Cardiac muscle cell (in vitro differentiated cells and primary cell): ENCODE measurements around the gene NOD1. TPM values are rescaled to one million over a fixed set of nuclear protein-coding genes. Genes with fewer than 3 reads are reported as not detected.

ENCODE experiments used
- DNase-seq, 2 donors: peaks; one replicate each; pipeline versions ENCODE4 v3.0.0 to v3.0.0-alpha.2; 2010 to 2017; ENCODE audit warnings: low read depth in 1 of 2, low spot score in 1 of 2
- H3K27ac ChIP-seq: fragments of 200-600 bp; sonication (generic); 2 replicates; pipeline ENCODE4 v1.5.1; 2016
- H3K27me3 ChIP-seq: fragments of 200-600 bp; sonication (generic); 2 replicates; pipeline ENCODE4 v1.6.0; 2016; ENCODE audit warnings: control low read depth
- H3K36me3 ChIP-seq: fragments of 200-600 bp; sonication (generic); 2 replicates; pipeline ENCODE4 v1.5.1; 2016; ENCODE audit warnings: control low read depth
- H3K4me1 ChIP-seq: fragments of 200-600 bp; sonication (generic); 2 replicates; pipeline ENCODE4 v1.8.1; 2017; ENCODE audit warnings: low read depth, mild to moderate bottlenecking, mixed run types
- H3K4me3 ChIP-seq: fragments of 200-600 bp; sonication (generic); 2 replicates; pipeline ENCODE4 v1.5.1; 2016; ENCODE audit warnings: mild to moderate bottlenecking
- H3K9me3 ChIP-seq: fragments of 200-600 bp; sonication (generic); 2 replicates; pipeline ENCODE4 v1.5.1; 2017; ENCODE audit warnings: low read depth, mild to moderate bottlenecking, control low read depth
- polyA plus RNA-seq: library from polyadenylated mRNA; unstranded; fragments of >200 nt; fragmentation: Nextera tagmentation; extraction: Ambion mirVana; gene quantifications from 2 replicates; pipeline ENCODE4 v1.2.1, GENCODE V29; 2016
- total RNA-seq: library from RNA; depleted of rRNA; stranded (reverse); fragments of >200 nt; gene quantifications from 2 replicates; pipeline ENCODE4 v1.2.3, GENCODE V29; 2016
- TF ChIP-seq, protein P1 (sequence below): IDR thresholded peaks from 2 replicates; pipeline ENCODE4 v1.5.1; 2012; ENCODE audit warnings: low read depth, mild to moderate bottlenecking, low read length

Gene NOD1
- total and polyA plus RNA-seq, 2 experiments from 2014 or later = 20.3 to 79.6 TPM

DNA sequence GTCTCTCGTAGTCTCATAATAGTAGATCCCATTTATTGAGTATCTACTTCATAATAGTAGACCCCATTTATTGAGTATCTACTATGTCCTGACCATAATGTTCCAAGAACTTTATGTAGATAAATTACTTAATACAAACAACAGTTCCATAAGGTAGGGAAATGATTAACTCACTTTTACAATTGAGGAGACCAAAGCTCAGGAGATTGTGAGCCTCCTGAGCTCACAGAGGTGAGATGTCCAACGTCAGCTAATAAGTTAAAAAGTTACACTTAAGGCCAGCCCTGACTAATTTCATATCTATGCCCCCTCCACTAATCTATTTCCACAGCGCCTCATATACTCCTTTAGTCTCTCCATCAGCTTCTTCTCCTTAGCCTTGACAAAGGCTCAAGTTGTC, 43.6 kb upstream of the NOD1 start:
- no peak overlapping the region for H3K4me3 ChIP-seq
- H3K27me3 ChIP-seq = no peaks in the 10 kb centered on the region

DNA sequence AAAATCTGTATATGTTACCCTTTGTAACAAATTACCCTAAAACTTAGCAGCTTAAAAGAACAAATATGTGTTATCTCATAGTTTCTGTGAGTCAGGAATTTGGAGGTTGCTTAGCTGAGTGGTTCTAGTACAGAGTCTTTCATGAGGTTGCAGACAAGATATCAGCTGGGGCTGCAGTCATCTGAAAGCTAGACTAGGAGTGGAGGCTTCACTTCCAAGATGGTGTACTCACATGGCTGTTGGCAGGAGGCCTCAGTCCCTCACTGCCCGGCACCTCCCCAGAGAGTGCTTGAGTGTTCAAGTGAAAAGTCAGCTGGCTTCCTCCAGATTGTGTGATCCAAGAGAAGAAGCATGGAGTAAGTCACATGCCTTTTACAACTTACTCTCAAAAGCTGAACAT, 42.9 kb upstream of the NOD1 start:
- Histone ChIP-seq H3K4me3 (no peak overlapping the region), H3K9me3 (no peaks in the 10 kb centered on the region), H3K27me3 (no peaks in the 10 kb centered on the region), H3K27ac (no peak overlapping the region), H3K36me3 (no peaks in the 10 kb centered on the region), H3K4me1 (no peaks in the 10 kb centered on the region)
- TF ChIP-seq, protein P1, sequence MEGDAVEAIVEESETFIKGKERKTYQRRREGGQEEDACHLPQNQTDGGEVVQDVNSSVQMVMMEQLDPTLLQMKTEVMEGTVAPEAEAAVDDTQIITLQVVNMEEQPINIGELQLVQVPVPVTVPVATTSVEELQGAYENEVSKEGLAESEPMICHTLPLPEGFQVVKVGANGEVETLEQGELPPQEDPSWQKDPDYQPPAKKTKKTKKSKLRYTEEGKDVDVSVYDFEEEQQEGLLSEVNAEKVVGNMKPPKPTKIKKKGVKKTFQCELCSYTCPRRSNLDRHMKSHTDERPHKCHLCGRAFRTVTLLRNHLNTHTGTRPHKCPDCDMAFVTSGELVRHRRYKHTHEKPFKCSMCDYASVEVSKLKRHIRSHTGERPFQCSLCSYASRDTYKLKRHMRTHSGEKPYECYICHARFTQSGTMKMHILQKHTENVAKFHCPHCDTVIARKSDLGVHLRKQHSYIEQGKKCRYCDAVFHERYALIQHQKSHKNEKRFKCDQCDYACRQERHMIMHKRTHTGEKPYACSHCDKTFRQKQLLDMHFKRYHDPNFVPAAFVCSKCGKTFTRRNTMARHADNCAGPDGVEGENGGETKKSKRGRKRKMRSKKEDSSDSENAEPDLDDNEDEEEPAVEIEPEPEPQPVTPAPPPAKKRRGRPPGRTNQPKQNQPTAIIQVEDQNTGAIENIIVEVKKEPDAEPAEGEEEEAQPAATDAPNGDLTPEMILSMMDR = no peak
- DNase-seq = peak in 1 of 2 donors; percentile 80

More for the DNA sequence above, 43.6 kb upstream of the NOD1 start:
- no peaks in the 10 kb centered on the region for H3K9me3 ChIP-seq
- H3K4me1 ChIP-seq = no peaks in the 10 kb centered on the region
- no peak for DNase-seq
- no peaks in the 10 kb centered on the region for H3K36me3 ChIP-seq
- TF ChIP-seq, protein P1 = no peak
- H3K27ac ChIP-seq = no peak overlapping the region

DNA sequence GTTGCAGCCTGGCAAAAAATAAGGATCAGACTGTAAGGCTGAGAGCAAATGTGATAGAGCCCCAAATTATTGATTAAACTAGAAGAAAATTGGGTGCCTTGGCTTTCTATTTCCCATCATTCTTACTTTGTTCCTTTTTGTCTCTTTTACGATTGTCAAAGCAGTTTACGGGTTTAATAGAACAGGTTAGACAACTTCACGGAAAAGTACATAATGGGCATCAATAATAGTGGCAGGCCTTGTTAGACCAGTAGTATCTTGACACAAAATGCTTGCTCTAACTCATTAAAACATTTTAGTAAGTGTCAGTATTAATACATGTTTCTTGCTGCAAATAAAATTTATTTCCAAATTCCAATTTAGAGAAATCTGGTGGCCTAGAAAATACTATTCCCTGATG, 40.5 kb upstream of the NOD1 start:
- no peaks in the 10 kb centered on the region for H3K9me3 ChIP-seq
- DNase-seq = no peak
- H3K4me3 ChIP-seq = no peak overlapping the region
- TF ChIP-seq, protein P1 = no peak
- no peak overlapping the region for H3K27ac ChIP-seq
- H3K27me3 ChIP-seq = no peaks in the 10 kb centered on the region
- H3K36me3 ChIP-seq = no peaks in the 10 kb centered on the region
- H3K4me1 ChIP-seq = no peaks in the 10 kb centered on the region

DNA sequence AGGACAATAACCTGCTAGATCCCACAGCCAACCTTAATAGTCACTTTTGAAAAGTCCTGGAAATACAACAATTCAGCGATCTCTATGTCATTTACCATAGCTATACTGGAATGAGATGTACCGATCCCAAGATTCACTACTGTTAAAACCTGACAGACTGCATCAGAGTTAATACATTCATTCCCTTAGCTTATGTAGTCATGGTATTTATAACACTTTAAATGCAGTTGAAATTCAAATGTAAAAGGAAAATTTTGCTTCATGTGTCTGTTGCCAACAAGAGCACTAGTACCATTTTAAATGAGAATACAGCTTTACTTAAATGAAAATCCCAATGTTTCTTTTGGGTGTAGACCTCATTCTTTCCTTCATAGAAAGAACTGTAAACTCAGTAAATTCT, 37.2 kb upstream of the NOD1 start:
- H3K36me3 ChIP-seq = no peaks in the 10 kb centered on the region
- H3K9me3 ChIP-seq = no peaks in the 10 kb centered on the region
- no peaks in the 10 kb centered on the region for H3K27me3 ChIP-seq
- H3K4me3 ChIP-seq = no peak overlapping the region
- no peak overlapping the region for H3K27ac ChIP-seq
- TF ChIP-seq, protein P1 = no peak
- no peak for DNase-seq
- peaks cover 7% of the 10 kb centered on the region for H3K4me1 ChIP-seq

DNA sequence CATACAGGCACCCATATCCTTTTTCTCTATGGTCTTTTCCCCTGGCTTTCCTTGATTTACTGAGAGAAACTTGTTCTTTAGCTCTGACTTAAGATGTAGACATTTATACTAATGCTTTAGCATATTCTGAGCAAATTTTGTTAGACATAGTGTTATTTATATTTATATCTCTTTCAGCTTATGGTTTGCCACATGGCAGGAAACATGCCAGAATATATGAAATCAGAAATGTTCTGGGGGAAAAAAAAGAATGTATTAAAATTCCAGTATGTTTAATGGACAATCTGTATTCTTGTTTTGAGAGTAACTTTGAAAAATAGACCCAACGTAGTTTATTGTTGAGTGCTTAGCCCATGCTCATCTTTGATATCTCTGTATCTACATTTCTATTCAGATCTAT, 36.2 kb upstream of the NOD1 start:
- Histone ChIP-seq H3K4me1 (peaks cover 7% of the 10 kb centered on the region), H3K4me3 (no peak overlapping the region), H3K9me3 (no peaks in the 10 kb centered on the region), H3K27me3 (no peaks in the 10 kb centered on the region), H3K27ac (no peak overlapping the region), H3K36me3 (no peaks in the 10 kb centered on the region)
- DNase-seq = no peak
- TF ChIP-seq, protein P1 = no peak

DNA sequence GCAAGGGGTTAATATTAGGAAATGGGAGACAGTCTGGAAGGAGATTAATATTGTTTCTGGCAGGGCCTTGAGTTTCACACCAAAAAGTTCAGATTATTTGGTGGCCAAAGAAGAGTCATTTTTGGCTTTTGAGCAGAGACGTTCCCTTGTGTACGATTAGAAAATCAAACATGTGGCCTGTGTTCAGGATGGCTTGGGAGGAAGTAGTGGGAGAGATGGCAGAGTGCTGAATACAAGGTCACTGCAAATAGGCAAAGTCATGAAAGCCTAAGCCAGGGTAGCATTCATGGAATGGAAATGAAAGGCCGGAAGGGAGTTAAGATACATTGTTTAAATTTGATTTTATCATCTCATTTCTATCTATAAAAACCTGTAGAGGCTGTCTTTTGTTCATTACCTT, 35.6 kb upstream of the NOD1 start:
- TF ChIP-seq, protein P1 = no peak

More for the DNA sequence above, 35.6 kb upstream of the NOD1 start:
- Histone ChIP-seq H3K4me3 (no peak overlapping the region), H3K4me1 (peaks cover 7% of the 10 kb centered on the region), H3K27ac (no peak overlapping the region), H3K36me3 (no peaks in the 10 kb centered on the region), H3K9me3 (no peaks in the 10 kb centered on the region), H3K27me3 (no peaks in the 10 kb centered on the region)
- DNase-seq = no peak
